ENCODE data around the gene ZNHIT2. TPM values are rescaled to one million over a fixed set of nuclear protein-coding genes. Genes with fewer than 3 reads are reported as not detected.
"Not testable (repeated sequence)": the region's sequence is repeated elsewhere in the genome, so short reads cannot be mapped to it uniquely, and the experiment has no call there.

The ZNHIT2 gene
- total and polyA plus RNA-seq, 2 experiments from 2014 or later = 13.2 to 15.5 TPM

DNA sequence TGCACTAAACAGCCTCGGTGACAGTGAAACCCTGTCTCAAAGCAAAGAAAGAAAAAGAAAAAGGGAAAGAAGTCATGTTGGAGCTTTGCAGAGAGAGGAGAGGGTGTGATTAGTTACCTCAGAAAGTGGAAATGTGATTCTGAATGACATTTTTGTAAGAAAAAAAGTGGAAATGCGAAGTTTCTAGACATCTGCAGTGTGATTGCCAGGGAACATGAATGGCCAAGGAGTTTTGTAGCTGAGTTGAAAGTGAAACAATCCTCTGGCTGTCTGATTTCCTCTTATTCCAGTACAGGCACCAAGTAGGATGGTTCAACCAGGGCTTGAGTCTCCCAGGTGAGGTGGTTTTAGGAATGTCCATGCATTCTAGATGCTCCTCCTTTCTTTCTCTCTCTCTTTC, 34.6 kb upstream of the ZNHIT2 start:
- Histone ChIP-seq H3F3A (ENCODE audit: insufficient read depth) (peaks cover 21% of the 10 kb centered on the region; the same call in 1 of the 2 replicates), H3K9ac (no peak overlapping the region), H3K27ac (no peak overlapping the region), H4K20me1 (ENCODE audit: insufficient read depth) (no peaks in the 10 kb centered on the region), H3K4me2 (ENCODE audit: unreplicated experiment) (no peak overlapping the region), H3K4me3 (no peak overlapping the region), H3K9me2 (ENCODE audit: insufficient read depth) (no peaks in the 10 kb centered on the region), H3K4me1 (ENCODE audit: insufficient read depth) (peaks cover 13% of the 10 kb centered on the region), H3K79me2 (ENCODE audit: insufficient read depth) (no peaks in the 10 kb centered on the region), H3K36me3 (ENCODE audit: low read depth) (no peaks in the 10 kb centered on the region), H2AFZ (no peak overlapping the region), H3K9me3 (ENCODE audit: low read depth) (no peaks in the 10 kb centered on the region), H3K27me3 (replicated peaks; ENCODE audit: insufficient read depth) (no peaks in the 10 kb centered on the region)
- DNase-seq = no peak
- TF ChIP-seq EZH2phosphoT487 (IDR thresholded peaks at IDR 0.05; ENCODE audit: insufficient read depth, low read depth) = no peak
- no peak for TF ChIP-seq EZH2 (IDR thresholded peaks at IDR 0.05; ENCODE audit: insufficient read depth, poor library complexity, severe bottlenecking)
- WGBS, 2 experiments (ENCODE audit: low coverage in 1 of 2, low lambda C conversion rate in 2 of 2, missing lambda C conversion rate in 2 of 2) = 83 to 90% methylated on average over 2 of the region's 2 CpGs
- in situ Hi-C loops (cut with MboI) = no loop called here

DNA sequence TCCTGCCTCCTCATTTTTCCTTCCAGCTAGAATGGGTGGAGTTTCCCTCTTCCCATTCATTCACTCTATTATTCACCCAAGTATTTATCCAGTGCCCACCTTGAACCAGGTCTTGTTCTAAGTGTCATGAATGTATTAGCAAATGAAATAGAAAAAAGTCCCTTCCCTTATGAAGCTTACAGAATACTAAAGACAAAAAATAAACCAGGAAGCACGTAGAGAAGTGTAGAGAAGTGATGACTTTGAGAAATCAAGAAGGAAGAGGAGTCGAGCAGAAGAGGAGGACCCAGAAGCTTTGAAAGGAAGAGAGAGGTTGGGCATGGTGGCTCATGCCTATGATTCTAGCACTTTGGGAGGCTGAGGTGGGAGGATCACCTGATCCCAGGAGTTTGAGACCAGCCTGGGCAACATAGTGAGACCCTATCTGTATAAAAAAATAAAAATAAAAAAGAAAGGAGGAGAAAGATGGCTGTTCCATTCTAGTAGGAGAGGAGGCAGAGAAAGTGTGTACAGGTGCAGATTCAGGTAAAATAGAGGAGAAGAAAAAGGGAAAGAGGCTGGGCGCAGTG, 33.9 kb upstream of the ZNHIT2 start:
- Histone ChIP-seq H3K4me2 (ENCODE audit: unreplicated experiment) (no peak overlapping the region), H3K27me3 (replicated peaks; ENCODE audit: insufficient read depth) (no peaks in the 10 kb centered on the region), H3K9ac (no peak overlapping the region), H2AFZ (no peak overlapping the region), H3K4me1 (ENCODE audit: insufficient read depth) (peaks cover 13% of the 10 kb centered on the region), H3K4me3 (no peak overlapping the region), H3K79me2 (ENCODE audit: insufficient read depth) (no peaks in the 10 kb centered on the region), H3K36me3 (ENCODE audit: low read depth) (no peaks in the 10 kb centered on the region), H3F3A (ENCODE audit: insufficient read depth) (peaks cover 21% of the 10 kb centered on the region; the same call in 1 of the 2 replicates), H3K9me2 (ENCODE audit: insufficient read depth) (no peaks in the 10 kb centered on the region), H3K9me3 (ENCODE audit: low read depth) (no peaks in the 10 kb centered on the region), H3K27ac (no peak overlapping the region), H4K20me1 (ENCODE audit: insufficient read depth) (no peaks in the 10 kb centered on the region)
- WGBS, 2 experiments (ENCODE audit: low coverage in 1 of 2, low lambda C conversion rate in 2 of 2, missing lambda C conversion rate in 2 of 2) = 49 to 58% methylated on average over 3 of the region's 3 CpGs
- DNase-seq = no peak
- in situ Hi-C loops (cut with MboI) = no loop called here
- TF ChIP-seq EZH2 (IDR thresholded peaks at IDR 0.05; ENCODE audit: insufficient read depth, poor library complexity, severe bottlenecking) (no peak), EZH2phosphoT487 (IDR thresholded peaks at IDR 0.05; ENCODE audit: insufficient read depth, low read depth) (no peak)

DNA sequence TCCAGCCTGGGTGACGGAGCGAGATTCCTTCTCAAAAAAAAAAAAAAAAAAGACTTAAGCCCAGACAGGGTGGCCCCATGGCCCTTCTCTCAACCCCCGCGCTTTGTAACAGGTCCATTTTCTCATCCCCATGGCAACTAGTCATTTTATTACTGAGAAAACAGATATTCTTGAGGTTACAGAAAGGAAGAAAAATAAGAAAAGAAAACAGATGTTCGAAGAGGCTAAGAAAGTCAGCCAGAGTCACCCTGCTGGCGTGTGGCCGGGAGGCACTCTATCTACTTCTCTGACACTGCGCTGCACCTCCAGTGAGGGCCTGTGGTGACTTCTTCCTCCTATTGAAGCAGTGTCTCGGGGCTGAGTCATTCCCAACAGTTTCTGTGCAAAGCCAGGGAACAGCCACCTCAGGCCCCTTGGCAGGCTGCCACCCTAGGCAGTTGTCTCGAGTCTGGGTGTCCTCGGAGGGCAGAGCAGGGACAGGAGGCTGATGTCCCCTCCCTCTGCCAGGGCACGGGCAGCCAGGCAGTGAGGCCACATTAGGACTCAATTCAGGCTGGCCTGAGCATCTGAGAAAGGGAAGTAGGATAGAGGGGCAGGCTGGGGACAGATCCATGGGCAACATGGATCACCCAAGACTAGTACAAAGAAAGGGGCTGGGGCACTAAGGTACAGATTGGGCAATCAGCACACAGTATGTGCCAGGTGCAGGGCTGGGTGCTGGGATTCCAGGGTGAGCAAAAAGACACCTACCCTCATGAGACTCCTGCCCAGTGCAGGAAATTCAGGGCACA, 33.2 kb upstream of the ZNHIT2 start:
- no peak for TF ChIP-seq EZH2phosphoT487 (IDR thresholded peaks at IDR 0.05; ENCODE audit: insufficient read depth, low read depth)
- TF ChIP-seq EZH2 (IDR thresholded peaks at IDR 0.05; ENCODE audit: insufficient read depth, poor library complexity, severe bottlenecking) = no peak

DNA sequence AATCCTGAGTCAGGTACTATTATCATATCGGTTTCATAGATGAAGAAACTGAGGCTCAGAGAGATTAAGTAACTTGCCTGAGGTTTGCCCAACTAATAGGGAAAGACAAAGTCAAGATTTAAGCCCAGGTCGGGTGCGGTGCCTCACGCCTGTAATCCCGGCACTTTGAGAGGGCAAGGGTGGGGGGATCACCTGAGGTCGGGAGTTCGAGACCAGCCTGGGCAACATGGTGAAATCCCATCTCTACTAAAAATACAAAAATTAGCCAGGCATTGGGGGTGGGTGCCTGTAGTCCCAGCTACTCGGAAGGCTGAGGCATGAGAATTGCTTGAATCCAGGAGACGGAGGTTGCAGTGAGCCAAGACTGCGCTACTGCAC, 32.6 kb upstream of the ZNHIT2 start:
- WGBS, 2 experiments (ENCODE audit: low coverage in 1 of 2, low lambda C conversion rate in 2 of 2, missing lambda C conversion rate in 2 of 2) = 50 to 53% methylated on average over 10 of the region's 10 CpGs
- Histone ChIP-seq H3K9ac (peak overlapping the region; percentile 44), H3F3A (ENCODE audit: insufficient read depth) (peaks cover 21% of the 10 kb centered on the region; the same call in 1 of the 2 replicates), H3K27ac (peak overlapping the region; percentile 53), H3K4me3 (0 out of 2 replicates have a peak overlapping the region, but pooled peaks have one; percentile 30), H3K4me1 (ENCODE audit: insufficient read depth) (peaks cover 13% of the 10 kb centered on the region), H2AFZ (peak overlapping the region; percentile 19; the same call in 1 of the 2 replicates), H3K4me2 (ENCODE audit: unreplicated experiment) (peak overlapping the region; percentile 44)
- in situ Hi-C loops (cut with MboI); H4K20me1 ChIP-seq (ENCODE audit: insufficient read depth); H3K9me2 ChIP-seq (ENCODE audit: insufficient read depth); H3K9me3 ChIP-seq (ENCODE audit: low read depth); DNase-seq; H3K79me2 ChIP-seq (ENCODE audit: insufficient read depth); H3K36me3 ChIP-seq (ENCODE audit: low read depth); H3K27me3 ChIP-seq (replicated peaks; ENCODE audit: insufficient read depth): not testable (repeated sequence)

More for the DNA sequence above, 33.2 kb upstream of the ZNHIT2 start:
- H3F3A ChIP-seq (ENCODE audit: insufficient read depth) = peaks cover 21% of the 10 kb centered on the region; the same call in 1 of the 2 replicates
- H3K4me2 ChIP-seq (ENCODE audit: unreplicated experiment) = peak overlapping the region; percentile 44
- peaks cover 13% of the 10 kb centered on the region for H3K4me1 ChIP-seq (ENCODE audit: insufficient read depth)
- no peaks in the 10 kb centered on the region for H3K36me3 ChIP-seq (ENCODE audit: low read depth)
- peak overlapping the region; percentile 30 for H3K4me3 ChIP-seq
- H2AFZ ChIP-seq = 0 out of 2 replicates have a peak overlapping the region, but pooled peaks have one; percentile 19
- no peaks in the 10 kb centered on the region for H3K9me3 ChIP-seq (ENCODE audit: low read depth)
- peak overlapping the region; percentile 44 for H3K9ac ChIP-seq
- H3K27ac ChIP-seq = peak overlapping the region; percentile 53
- in situ Hi-C loops (cut with MboI) = no loop called here
- H3K27me3 ChIP-seq (replicated peaks; ENCODE audit: insufficient read depth) = no peaks in the 10 kb centered on the region
- H3K9me2 ChIP-seq (ENCODE audit: insufficient read depth) = no peaks in the 10 kb centered on the region
- no peaks in the 10 kb centered on the region for H4K20me1 ChIP-seq (ENCODE audit: insufficient read depth)
- no peaks in the 10 kb centered on the region for H3K79me2 ChIP-seq (ENCODE audit: insufficient read depth)
- peak; percentile 96 for DNase-seq
- WGBS, 2 experiments (ENCODE audit: low coverage in 1 of 2, low lambda C conversion rate in 2 of 2, missing lambda C conversion rate in 2 of 2) = 3 to 6% methylated on average over 12 of the region's 12 CpGs

Data from GM23248 (cell line).